Sigmoid colon (tissue), 4 donors: ENCODE measurements around the gene PTPRD.

Experiments used
- POLR2A ChIP-seq, 2 donors: fragments of 450-650 bp; IDR thresholded peaks; one replicate each; pipeline ENCODE4 v1.6.1; 2016; ENCODE audit warnings: antibody characterized with exemption in 2 of 2, mild to moderate bottlenecking in 2 of 2, moderate library complexity in 2 of 2
- POLR2AphosphoS5 ChIP-seq, 4 donors: sonication (generic); formaldehyde crosslinking; IDR thresholded peaks; one replicate each; pipeline ENCODE4 v1.6.1; 2017; ENCODE audit warnings: antibody characterized with exemption in 4 of 4
- TF ChIP-seq, protein P1 (sequence below), 4 experiments: fragments of 450-650 bp in 3 of 4; fragments of 200-600 bp in 1 of 4; IDR thresholded peaks; one replicate each; pipeline ENCODE4 v1.5.1; 2016 to 2019; ENCODE audit warnings: antibody characterized with exemption in 4 of 4, mild to moderate bottlenecking in 3 of 4, moderate library complexity in 2 of 4

DNA sequence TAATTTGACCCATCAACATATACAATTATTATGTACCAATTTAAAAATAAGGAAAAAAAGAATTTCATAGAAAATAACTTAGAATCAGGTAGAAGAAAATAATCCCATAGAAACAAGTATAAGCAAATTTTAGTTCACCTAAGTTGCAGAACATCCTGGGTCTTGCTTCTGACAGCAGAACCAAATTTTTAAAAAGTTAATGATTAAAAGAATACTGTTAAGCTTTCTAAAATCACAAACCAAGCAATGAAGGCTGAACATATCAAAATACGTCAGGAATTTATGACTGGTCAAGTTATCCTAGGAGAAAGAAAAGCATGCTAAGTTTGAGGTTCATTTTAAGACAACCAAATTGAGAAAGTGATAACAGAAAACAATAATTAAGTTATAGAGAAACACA lies 650.9 kb downstream of the PTPRD start:
- TF ChIP-seq POLR2A (IDR thresholded peaks at IDR 0.05) (no peak), POLR2AphosphoS5 (IDR thresholded peaks at IDR 0.05) (no peak)
- TF ChIP-seq, protein P1, sequence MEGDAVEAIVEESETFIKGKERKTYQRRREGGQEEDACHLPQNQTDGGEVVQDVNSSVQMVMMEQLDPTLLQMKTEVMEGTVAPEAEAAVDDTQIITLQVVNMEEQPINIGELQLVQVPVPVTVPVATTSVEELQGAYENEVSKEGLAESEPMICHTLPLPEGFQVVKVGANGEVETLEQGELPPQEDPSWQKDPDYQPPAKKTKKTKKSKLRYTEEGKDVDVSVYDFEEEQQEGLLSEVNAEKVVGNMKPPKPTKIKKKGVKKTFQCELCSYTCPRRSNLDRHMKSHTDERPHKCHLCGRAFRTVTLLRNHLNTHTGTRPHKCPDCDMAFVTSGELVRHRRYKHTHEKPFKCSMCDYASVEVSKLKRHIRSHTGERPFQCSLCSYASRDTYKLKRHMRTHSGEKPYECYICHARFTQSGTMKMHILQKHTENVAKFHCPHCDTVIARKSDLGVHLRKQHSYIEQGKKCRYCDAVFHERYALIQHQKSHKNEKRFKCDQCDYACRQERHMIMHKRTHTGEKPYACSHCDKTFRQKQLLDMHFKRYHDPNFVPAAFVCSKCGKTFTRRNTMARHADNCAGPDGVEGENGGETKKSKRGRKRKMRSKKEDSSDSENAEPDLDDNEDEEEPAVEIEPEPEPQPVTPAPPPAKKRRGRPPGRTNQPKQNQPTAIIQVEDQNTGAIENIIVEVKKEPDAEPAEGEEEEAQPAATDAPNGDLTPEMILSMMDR (IDR thresholded peaks at IDR 0.05): no peak
